Caki2 (cell line): Measurements from ENCODE around the gene DNAJC8. TPM values are rescaled to one million over a fixed set of nuclear protein-coding genes. Genes with fewer than 3 reads are reported as not detected.

Experiments
- DNase-seq: peaks from one replicate; pipeline ENCODE4 v3.0.0-alpha.2; 2015; ENCODE audit warnings: low read depth
- in situ Hi-C: cut with HindIII; loops from 2 replicates; pipeline ENCODE4 v1.10.0; 2016; ENCODE audit warnings: low sequenced_read_pairs, low pct_unique_long_range_greater_than_20kb, mixed read lengths
- total RNA-seq: library from RNA; depleted of rRNA; stranded (reverse); fragments of >200 nt; shearing (Covaris generic); gene quantifications from 2 replicates; pipeline ENCODE4 v1.2.3, GENCODE V29; 2014; ENCODE audit warnings: low replicate concordance; rRNA removed

The DNAJC8 gene
- total RNA-seq, 1 experiment from 2014 or later, result 81.2 TPM

DNA sequence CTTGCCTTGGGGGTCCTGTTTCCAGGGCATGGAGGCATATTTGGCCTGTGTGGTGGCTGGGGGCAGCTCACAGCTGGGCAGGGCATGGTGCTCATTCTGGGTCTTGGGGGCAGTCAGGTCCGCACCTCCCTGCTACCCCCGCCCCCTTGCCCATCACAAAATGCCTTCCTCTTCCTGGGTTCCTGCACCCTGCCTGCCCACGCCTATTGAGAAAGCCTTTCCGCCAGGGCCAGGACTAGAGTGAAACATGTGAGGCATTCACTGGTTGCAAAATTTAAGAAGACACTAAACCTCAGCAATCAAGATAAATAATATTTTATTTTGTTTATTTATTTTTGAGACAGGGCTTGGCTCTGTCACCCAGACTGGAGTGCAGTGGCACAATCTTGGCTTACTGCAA, 76.0 kb downstream of the DNAJC8 start:
- DNase-seq, result no peak
- in situ Hi-C loops, result no loop called here

- in situ Hi-C loops, result no loop called here
- no peak for DNase-seq
Observed at GRCh38 chr1:28155628-28156027, 77.2 kb downstream of the DNAJC8 start.

GRCh38 chr1:28154078-28154594, 78.7 kb downstream of the DNAJC8 start:
- in situ Hi-C loops, result no loop called here
- DNase-seq, result no peak

Other genes with a start within 250 kb of the DNAJC8 start
- gene EYA3, start 144.4 kb downstream of the DNAJC8 start, total RNA-seq, result 8.6 and 15.1 TPM in 2 replicates
- gene PTAFR, start 56.3 kb downstream of the DNAJC8 start, total RNA-seq, result 0.07 and 0.55 TPM in 2 replicates
- gene ATP5IF1, start 3.1 kb upstream of the DNAJC8 start, total RNA-seq, result 100.0 and 118 TPM in 2 replicates
- 21.7 TPM in 2 replicates for gene SESN2, start 26.5 kb upstream of the DNAJC8 start, total RNA-seq
- 26.3 and 41.5 TPM in 2 replicates for gene MED18, start 96.0 kb upstream of the DNAJC8 start, total RNA-seq
- gene PHACTR4, start 136.7 kb upstream of the DNAJC8 start, total RNA-seq, result 4.2 and 6.1 TPM in 2 replicates